ENCODE data around the gene ADRB2.

DNA sequence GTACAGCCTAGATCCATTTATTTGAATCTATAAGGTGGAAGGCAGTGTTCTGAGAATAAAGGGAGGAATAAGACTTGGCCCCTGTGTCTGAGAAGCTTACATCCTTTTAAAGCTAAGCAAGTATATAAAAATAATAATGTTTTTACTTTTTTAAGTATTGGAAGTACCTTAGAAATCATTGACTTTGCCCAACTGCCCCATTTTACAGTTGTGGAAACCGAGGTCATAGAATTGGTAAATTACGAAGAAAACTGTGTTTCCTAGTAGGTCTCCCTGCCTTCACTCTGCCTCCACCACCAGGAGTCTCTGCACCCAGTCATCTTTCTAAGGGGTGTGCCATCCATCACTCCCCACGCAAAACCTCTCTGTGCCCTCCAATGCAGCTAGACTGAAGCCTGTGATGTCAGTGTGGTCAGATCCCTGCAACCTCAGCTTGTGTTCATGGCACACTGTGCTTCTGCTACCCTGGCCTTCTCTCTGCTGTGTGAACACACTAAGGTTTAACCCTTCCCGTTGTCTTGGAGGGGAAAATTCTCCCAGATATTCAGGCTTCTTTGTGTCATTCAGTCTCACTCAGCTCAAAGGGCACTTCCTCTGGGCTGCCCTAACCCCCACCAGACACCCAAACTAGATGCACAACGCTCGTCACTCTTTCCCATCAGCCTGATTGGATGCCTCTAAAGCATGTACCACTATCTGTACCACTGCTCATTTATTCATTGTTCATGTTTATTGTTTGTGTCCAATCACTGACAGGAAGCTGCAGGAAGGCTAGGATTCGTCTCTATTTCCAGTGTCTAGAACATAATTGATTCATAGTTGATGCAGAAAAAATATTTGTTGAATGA lies 18.2 kb downstream of the ADRB2 start:
- TF ChIP-seq ZNF384 (IDR thresholded peaks at IDR 0.05), result no peak
- no peak for TF ChIP-seq HDGF (IDR thresholded peaks at IDR 0.05; ENCODE audit: borderline replicate concordance)
- TF ChIP-seq BHLHE40 (IDR thresholded peaks at IDR 0.05; ENCODE audit: borderline replicate concordance), result no peak
- TF ChIP-seq FOXM1 (IDR thresholded peaks at IDR 0.05; ENCODE audit: borderline replicate concordance), result no peak
- no peak for TF ChIP-seq SUZ12 (IDR thresholded peaks at IDR 0.05)
- no peak for TF ChIP-seq PKNOX1 (IDR thresholded peaks at IDR 0.05)
- TF ChIP-seq SP1 (IDR thresholded peaks at IDR 0.05), result no peak
